Endothelial cell of umbilical vein (primary cell): Measurements from ENCODE around the gene PPIP5K1. TPM values are rescaled to one million over a fixed set of nuclear protein-coding genes. Genes with fewer than 3 reads are reported as not detected.

Source experiments
- BruUV-seq: library from RNA; stranded (reverse); fragments of 400-500 nt; replicated peaks from 2 replicates; lab custom pipeline; 2021; lab: Mats Ljungman, UMichigan
- CTCF ChIA-PET: fragments of 300-600, 350-600 bp; sonication (Branson Sonifier 250); formaldehyde crosslinking; loops from one replicate; lab custom pipeline; 2021; ENCODE audit warnings: antibody characterized with exemption, inconsistent platforms; lab: Charles Lee
- POLR2A ChIA-PET: fragments of 300-600, 350-600 bp; sonication (Branson Sonifier 250); formaldehyde crosslinking; loops from one replicate; lab custom pipeline; 2021; ENCODE audit warnings: antibody characterized with exemption, inconsistent platforms; lab: Charles Lee
- DNase-seq: peaks from one replicate; pipeline ENCODE4 v3.0.0-alpha.2; 2011; ENCODE audit warnings: low read depth, low spot score
- FAIRE-seq: peaks from 2 replicates; lab custom pipeline; 2011; peaks lifted over from hg19 to GRCh38; lab: Jason Lieb, UNC
- H2AFZ ChIP-seq: 2 replicates; pipeline ENCODE4 v1.6.0; 2012; ENCODE audit warnings: low read depth, low read length, control low read depth, inconsistent platforms
- H3K27ac ChIP-seq: 2 replicates; pipeline ENCODE4 v1.5.1; 2011; ENCODE audit warnings: low read depth, mild to moderate bottlenecking, control low read depth, low read length, moderate library complexity; ENCODE audit not compliant: insufficient read depth
- H3K27me3 ChIP-seq, 2 experiments: 2 replicates each; pipeline versions ENCODE4 v1.6.0 to v1.6.1; 2011; ENCODE audit warnings: low read length in 2 of 2, mixed read lengths in 1 of 2; ENCODE audit not compliant: control insufficient read depth in 2 of 2, insufficient read depth in 2 of 2
- H3K36me3 ChIP-seq, 2 experiments: 2 replicates in 1 of 2; 3 replicates in 1 of 2; pipeline ENCODE4 v1.5.1; 2011; ENCODE audit warnings: low read length in 2 of 2, mild to moderate bottlenecking in 1 of 2, moderate library complexity in 1 of 2; ENCODE audit not compliant: control insufficient read depth in 2 of 2, insufficient read depth in 2 of 2; ENCODE audit errors: extremely low read depth in 1 of 2
- H3K4me1 ChIP-seq: 3 replicates; pipeline ENCODE4 v1.5.1; 2011; ENCODE audit warnings: mild to moderate bottlenecking, low read length; ENCODE audit not compliant: control insufficient read depth, insufficient read depth; ENCODE audit errors: extremely low read depth
- H3K4me2 ChIP-seq: 2 replicates; pipeline ENCODE4 v1.6.1; 2011; ENCODE audit warnings: low read length, control low read depth, mixed read lengths; ENCODE audit not compliant: insufficient read depth
- H3K4me3 ChIP-seq, 3 experiments: fragments of 200-600 bp in 1 of 3; sonication (generic), shearing (Covaris generic) in 1 of 3; replicated peaks in 1 of 3; 2 replicates each; pipeline ENCODE4 v1.5.1; 2011 to 2016; ENCODE audit warnings: control low read depth in 3 of 3, low read length in 3 of 3, mild to moderate bottlenecking in 2 of 3, inconsistent platforms in 1 of 3, low read depth in 1 of 3, moderate library complexity in 1 of 3; ENCODE audit not compliant: insufficient read depth in 1 of 3
- H3K79me2 ChIP-seq: 2 replicates; pipeline ENCODE4 v1.6.0; 2012; ENCODE audit warnings: low read length, inconsistent platforms; ENCODE audit not compliant: control insufficient read depth, insufficient read depth
- H3K9ac ChIP-seq: replicated peaks from 2 replicates; pipeline ENCODE3; 2011; ENCODE audit warnings: low read length, control low read depth; ENCODE audit not compliant: insufficient read depth; ENCODE audit errors: extremely low read depth
- H3K9me1 ChIP-seq: replicated peaks from 3 replicates; pipeline ENCODE4 v1.6.0; 2011; ENCODE audit warnings: mild to moderate bottlenecking, low read length; ENCODE audit not compliant: control insufficient read depth, insufficient read depth; ENCODE audit errors: extremely low read depth
- H3K9me3 ChIP-seq: replicated peaks from 2 replicates; pipeline ENCODE4 v1.5.1; 2012; ENCODE audit warnings: low read length, inconsistent platforms; ENCODE audit not compliant: control insufficient read depth, insufficient read depth
- H4K20me1 ChIP-seq: replicated peaks from 2 replicates; pipeline ENCODE3; 2011; ENCODE audit warnings: mild to moderate bottlenecking, low read length; ENCODE audit not compliant: control insufficient read depth, insufficient read depth; ENCODE audit errors: extremely low read depth
- CTCF ChIP-seq, 2 donors: IDR thresholded peaks; 1 replicate in 1 of 2; 2 replicates in 1 of 2; pipeline ENCODE4 v1.5.1; 2011; ENCODE audit warnings: low read length in 2 of 2, mild to moderate bottlenecking in 2 of 2, moderate library complexity in 2 of 2, control low read depth in 1 of 2, inconsistent platforms in 1 of 2, low read depth in 1 of 2; ENCODE audit not compliant: insufficient read depth in 1 of 2; ENCODE audit errors: extremely low read depth in 1 of 2
- EZH2 ChIP-seq: IDR thresholded peaks from 2 replicates; pipeline ENCODE4 v1.6.1; 2012; ENCODE audit warnings: borderline replicate concordance, low read depth, mild to moderate bottlenecking, moderate library complexity, low read length, inconsistent platforms; ENCODE audit not compliant: severe bottlenecking
- FOS ChIP-seq: IDR thresholded peaks from 2 replicates; pipeline ENCODE4 v1.6.1; 2011; ENCODE audit warnings: mild to moderate bottlenecking, low read length, moderate library complexity, borderline replicate concordance; ENCODE audit not compliant: insufficient read depth
- GATA2 ChIP-seq: IDR thresholded peaks from 2 replicates; pipeline ENCODE4 v1.7.0; 2011; ENCODE audit warnings: low read depth, mild to moderate bottlenecking, moderate library complexity, mixed read lengths, low read length; ENCODE audit not compliant: insufficient read length, insufficient read depth
- MYC ChIP-seq: IDR thresholded peaks from one replicate; pipeline ENCODE4 v1.6.1; 2011; ENCODE audit warnings: mild to moderate bottlenecking, low read depth, low read length
- POLR2A ChIP-seq: IDR thresholded peaks from 2 replicates; pipeline ENCODE4 v1.6.1; 2012; ENCODE audit warnings: low read depth, mild to moderate bottlenecking, control low read depth, low read length
- POLR2AphosphoS5 ChIP-seq: IDR thresholded peaks from 2 replicates; pipeline ENCODE4 v1.6.1; 2012; ENCODE audit warnings: low read depth, mild to moderate bottlenecking, control low read depth, low read length, moderate library complexity; ENCODE audit not compliant: insufficient read depth
- dilution Hi-C: fragments of 300-500 bp; cut with MboI; formaldehyde crosslinking; loops from one replicate; pipeline ENCODE4 v1.15.0; 2019; ENCODE audit warnings: low sequenced_read_pairs; ENCODE audit not compliant: extremely low pct_ligation_motif_present
- intact Hi-C: fragments of 100-400 bp; cut with micrococcal nuclease; formaldehyde crosslinking; loops from one replicate; pipeline ENCODE4 v1.10.0; 2022
- polyA plus RNA-seq, 4 experiments: library from polyadenylated mRNA; depleted of rRNA in 3 of 4; stranded (reverse) in 3 of 4; unstranded in 1 of 4; fragments of >200 nt; gene quantifications; 2 replicates each; pipeline versions ENCODE4 v1.2.1 to v1.2.3, GENCODE V29; 2011 to 2012; ENCODE audit warnings: missing spikeins in 1 of 4
- total RNA-seq: library from RNA; stranded (reverse); gene quantifications from 2 replicates; pipeline ENCODE4 v1.2.3, GENCODE V29; 2021
- TF ChIP-seq, protein P1 (sequence below): IDR thresholded peaks from 2 replicates; pipeline ENCODE4 v1.6.1; 2011; ENCODE audit not compliant: insufficient read depth, insufficient read length

Gene PPIP5K1
- total and polyA plus RNA-seq, 2 donors (not counting 3 experiments of a cell fraction or from before 2014, with no cell fraction given) = 22.2 to 35.3 TPM

DNA sequence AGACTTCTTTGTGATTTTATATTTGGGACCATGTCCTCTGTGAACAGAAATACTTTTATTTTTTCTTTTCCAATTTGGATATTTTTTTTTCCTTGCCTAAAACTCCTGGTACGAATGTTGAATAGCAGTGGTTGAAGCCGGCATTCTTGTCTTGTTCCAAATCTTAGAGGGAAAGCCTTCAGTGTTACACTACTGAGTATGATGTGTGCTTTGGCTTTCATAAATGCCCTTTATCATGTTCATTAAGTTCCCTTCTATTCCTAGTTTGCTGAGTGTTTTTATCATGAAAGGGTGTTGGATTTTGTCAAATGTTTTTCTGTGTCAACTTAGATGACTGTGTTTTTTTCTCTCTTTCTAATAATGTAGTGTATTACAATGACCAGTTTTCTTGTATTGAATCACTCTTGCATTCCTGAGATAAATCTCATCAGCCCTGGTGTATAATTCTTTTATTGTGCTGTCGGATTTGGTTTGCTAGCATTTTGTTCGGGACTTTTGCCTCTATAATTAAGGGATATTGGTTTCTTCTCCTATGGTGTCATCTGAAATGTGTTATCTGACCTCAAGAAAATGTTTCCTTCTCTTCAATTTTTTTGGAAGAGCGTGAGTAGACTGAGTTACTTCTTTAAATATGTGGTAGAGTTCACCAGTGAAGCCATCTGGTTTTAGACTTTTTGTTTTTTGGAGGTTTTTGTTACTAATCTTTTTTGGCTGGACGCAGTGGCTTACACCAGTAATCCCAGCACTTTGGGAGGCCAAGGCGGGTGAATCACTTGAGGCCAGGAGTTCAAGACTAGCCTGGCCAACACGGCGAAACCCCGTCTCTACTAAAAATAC, 39.3 kb downstream of the PPIP5K1 start:
- no peak overlapping the region for H3K9ac ChIP-seq
- no peak for DNase-seq

More for the DNA sequence above, 39.3 kb downstream of the PPIP5K1 start:
- POLR2A ChIA-PET = no interaction called here
- dilution Hi-C loops = no loop called here
- Histone ChIP-seq H3K4me1 (no peaks in the 10 kb centered on the region), H3K36me3 (no peaks in the 10 kb centered on the region), H3K9me3 (no peaks in the 10 kb centered on the region), H3K4me2 (no peak overlapping the region), H3K27me3 (no peaks in the 10 kb centered on the region), H3K9me1 (no peaks in the 10 kb centered on the region), H3K27ac (no peak overlapping the region), H3K79me2 (no peaks in the 10 kb centered on the region), H4K20me1 (no peaks in the 10 kb centered on the region), H3K4me3 (no peak overlapping the region), H2AFZ (no peak overlapping the region)
- CTCF ChIA-PET = no interaction called here
- intact Hi-C loops = no loop called here
- no peak for TF ChIP-seq EZH2
- no peak for TF ChIP-seq GATA2
- TF ChIP-seq, protein P1, sequence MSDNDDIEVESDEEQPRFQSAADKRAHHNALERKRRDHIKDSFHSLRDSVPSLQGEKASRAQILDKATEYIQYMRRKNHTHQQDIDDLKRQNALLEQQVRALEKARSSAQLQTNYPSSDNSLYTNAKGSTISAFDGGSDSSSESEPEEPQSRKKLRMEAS = no peak
- no peak for TF ChIP-seq FOS
- no peak for TF ChIP-seq POLR2AphosphoS5
- TF ChIP-seq CTCF (IDR thresholded peaks at IDR 0.05; ENCODE audit: extremely low read depth in 1 of 2, insufficient read depth in 1 of 2, low read depth in 1 of 2, low read length in 2 of 2) = no peak
- no peak for TF ChIP-seq POLR2A
- no peak for TF ChIP-seq MYC
- no peak for FAIRE-seq
- BruUV-seq = no TSS peak
